GM21576 (cell line): ENCODE measurements around the gene TMEM154.

Source experiments
- ATAC-seq: cut with Tn5 transposase; IDR thresholded peaks from one replicate; pipeline ENCODE4 v1.9.1; 2021; ENCODE audit warnings: mild to moderate bottlenecking, moderate library complexity; ENCODE audit not compliant: unreplicated experiment

The TMEM154 gene, protein sequence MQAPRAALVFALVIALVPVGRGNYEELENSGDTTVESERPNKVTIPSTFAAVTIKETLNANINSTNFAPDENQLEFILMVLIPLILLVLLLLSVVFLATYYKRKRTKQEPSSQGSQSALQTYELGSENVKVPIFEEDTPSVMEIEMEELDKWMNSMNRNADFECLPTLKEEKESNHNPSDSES

GRCh38 chr4:152679414-152680281 is at the start of gene TMEM154:
TSS of gene TMEM154 (minus strand) at chr4:152679997. CDS start at chr4:152679933, 64 bp downstream.
- ATAC-seq: peak; percentile 60

- no peak for ATAC-seq
Measured at GRCh38 chr4:152729466-152729865, 49.7 kb upstream of the TMEM154 start.

GRCh38 chr4:152728343-152728742 is 48.5 kb upstream of the TMEM154 start:
- ATAC-seq: no peak

GRCh38 chr4:152727784-152728183 is 48.0 kb upstream of the TMEM154 start:
- ATAC-seq: no peak

DNA sequence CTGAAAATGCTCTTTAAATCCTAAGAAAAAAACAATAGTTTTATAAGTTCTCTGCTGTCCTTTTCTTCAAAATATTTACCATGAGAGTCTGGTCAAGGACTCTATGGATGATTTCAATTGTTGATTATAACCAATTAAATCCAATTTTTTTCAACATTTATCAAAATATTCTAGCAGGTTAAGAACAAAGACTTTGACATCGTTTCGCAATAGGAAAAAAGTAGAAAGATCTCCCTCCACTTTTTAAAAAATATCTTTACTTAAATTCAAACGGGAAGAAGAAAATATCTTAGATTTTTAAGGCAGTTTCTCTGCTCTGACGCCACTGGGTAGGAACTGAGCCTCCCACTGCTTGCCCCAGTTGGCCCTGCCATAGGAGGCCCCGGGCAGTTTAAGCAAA is 44.7 kb upstream of the TMEM154 start:
- no peak for ATAC-seq

DNA sequence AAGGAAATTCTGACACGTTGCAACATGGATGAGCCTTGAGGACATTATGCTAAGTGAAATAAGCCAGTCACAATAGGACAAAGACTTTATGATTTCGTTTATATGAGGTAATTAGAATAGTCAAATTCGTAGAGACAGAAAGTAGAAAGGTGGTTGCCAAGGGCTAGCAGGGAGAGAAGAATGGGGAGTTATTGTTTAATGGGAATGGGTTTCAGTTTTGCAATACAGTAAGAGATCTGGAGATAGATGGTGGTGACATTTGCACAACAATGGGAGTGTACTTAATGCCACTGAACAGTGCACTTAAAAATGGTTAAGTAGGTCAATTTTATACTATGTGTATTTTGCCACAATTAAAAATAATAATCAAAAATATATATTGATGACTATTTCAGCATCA is 43.4 kb upstream of the TMEM154 start:
- ATAC-seq: no peak

DNA sequence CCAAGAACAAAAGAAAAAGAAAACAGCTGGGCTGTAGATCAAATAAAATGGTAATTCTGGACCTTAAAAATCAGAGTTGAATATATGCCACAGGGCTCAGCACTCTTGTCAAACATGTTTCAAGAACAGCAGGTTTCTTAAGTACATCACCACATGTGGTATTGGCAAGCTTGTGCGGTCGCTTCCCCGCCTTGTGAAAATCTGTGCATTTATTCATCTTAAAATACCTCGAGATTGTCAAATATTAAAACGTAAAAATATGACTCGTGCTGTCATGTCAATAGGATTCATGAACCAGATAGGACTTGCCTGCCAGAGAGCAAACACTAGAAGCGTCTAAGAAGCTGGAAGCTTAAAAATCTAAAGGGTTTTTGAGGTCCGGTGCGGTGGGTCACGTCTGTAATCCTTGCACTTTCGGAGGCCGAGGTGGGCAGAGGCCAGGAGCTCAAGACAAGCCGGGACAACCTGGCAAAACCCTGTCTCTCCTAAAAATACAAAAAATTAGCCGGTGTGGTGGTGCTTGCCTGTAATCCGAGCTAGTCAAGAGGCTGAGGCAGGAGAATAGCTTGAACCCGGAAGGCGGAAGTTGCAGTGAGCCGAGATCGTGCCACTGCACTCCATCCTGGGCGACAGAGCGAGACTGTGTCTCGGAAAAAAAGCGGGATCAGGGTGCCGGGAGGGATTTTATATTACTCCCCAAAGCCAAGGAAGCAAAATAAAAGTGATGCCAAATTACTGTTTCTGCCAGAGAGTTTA is 40.2 kb upstream of the TMEM154 start:
- no peak for ATAC-seq

DNA sequence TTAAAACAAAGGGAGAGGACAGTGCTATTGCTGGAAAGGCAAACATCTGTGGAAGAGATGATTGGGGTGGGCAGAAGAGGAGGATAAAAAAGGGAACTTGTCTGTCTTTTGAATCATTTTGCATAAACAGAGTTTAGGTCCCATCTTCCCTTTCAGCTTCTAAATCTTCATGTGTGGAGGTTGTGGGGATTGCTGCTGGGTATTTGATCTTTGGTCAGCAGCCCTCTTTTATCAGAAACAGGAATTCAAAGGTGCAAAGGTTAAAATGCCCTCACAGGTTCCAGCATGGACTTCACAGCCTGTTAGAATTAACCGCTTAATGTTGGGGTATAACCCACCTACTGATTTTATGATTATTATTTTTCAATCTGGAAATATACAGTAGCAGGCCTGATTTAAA is 39.5 kb upstream of the TMEM154 start:
- ATAC-seq: no peak

GRCh38 chr4:152715076-152715475 is 35.3 kb upstream of the TMEM154 start:
- ATAC-seq: no peak

- no peak for ATAC-seq
Measured at GRCh38 chr4:152713951-152714705, 34.3 kb upstream of the TMEM154 start.

- ATAC-seq: peak; percentile 61
Measured at GRCh38 chr4:152709675-152710438, 30.1 kb upstream of the TMEM154 start.

DNA sequence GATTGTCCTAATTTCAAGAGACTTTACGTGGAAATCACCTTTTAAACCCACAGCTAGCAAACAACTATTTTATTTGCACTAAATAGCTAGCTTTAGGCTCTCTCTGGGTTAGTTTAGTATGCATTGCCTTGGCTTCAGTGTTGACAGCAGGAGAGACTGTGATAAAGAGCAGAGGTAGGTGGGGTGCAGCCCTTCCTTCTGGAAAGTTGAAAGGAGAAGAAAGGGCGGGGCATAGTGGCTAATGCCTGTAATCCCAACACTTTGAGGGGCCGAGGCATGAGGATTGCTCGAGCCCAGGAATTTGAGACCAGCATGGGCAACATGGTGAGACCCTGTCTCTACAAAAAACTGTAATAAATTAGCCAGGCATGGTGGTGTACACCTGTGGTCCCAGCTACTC is 29.0 kb upstream of the TMEM154 start:
- ATAC-seq: no peak

DNA sequence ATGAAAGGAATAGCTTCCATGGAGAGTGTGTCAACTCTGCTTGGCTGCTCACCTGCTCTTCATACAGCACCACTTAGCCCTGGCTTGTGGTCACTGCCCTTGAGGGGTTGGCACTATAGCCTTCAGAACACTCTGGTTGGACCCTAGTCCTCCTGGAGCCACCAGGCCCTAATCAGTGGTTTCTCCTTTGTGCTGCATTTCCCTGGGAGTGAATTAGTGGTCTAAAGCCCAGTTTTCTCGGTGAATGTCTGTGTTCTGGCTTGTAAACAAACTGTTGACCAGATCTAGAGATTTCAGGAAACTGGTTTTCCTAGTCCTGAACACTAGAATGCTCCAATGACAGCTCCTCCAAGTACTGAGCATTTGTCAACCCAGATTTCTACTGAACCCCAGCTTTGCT is 28.6 kb upstream of the TMEM154 start:
- ATAC-seq: no peak

- ATAC-seq: no peak
Measured at GRCh38 chr4:152707632-152708031, 27.8 kb upstream of the TMEM154 start.

DNA sequence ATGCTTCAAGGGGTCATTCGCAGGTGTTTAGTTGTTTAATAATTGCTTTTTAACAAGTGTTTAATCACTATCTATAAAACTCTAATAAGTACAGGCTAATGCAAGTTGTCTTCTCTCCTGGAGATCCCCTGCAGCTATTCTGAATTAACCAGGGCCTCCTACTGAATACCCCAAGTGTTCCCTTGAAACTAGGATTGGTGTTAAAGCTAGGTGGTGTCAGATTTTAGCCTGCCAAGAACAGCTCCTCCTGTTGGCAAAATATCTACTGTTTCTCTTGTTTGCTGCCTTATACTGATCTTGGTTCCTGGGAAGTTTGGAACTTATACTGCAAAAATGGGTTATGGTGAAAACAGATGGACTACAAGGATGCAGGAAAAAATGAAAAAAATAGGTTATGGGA is 26.1 kb upstream of the TMEM154 start:
- ATAC-seq: no peak

DNA sequence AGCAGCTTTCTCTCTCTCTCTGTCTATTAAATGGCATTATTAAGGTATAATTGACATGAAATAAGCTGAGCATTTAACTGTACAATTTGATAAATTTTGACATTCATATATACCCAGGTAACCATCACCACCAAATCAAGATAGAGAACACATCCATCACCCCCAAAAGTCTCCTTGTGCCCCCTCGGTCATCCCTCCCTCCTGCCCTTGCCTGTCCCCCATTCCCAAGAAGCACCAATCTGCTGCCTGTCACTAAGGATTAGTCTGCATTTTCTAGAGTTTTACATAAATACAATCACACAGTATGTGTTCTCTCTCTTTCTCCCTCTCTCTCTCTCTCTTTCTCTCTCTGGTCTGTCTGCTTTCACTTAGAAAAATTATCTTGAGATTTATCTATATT is 25.0 kb upstream of the TMEM154 start:
- no peak for ATAC-seq

GRCh38 chr4:152700151-152700550 is 20.4 kb upstream of the TMEM154 start:
- ATAC-seq: no peak

DNA sequence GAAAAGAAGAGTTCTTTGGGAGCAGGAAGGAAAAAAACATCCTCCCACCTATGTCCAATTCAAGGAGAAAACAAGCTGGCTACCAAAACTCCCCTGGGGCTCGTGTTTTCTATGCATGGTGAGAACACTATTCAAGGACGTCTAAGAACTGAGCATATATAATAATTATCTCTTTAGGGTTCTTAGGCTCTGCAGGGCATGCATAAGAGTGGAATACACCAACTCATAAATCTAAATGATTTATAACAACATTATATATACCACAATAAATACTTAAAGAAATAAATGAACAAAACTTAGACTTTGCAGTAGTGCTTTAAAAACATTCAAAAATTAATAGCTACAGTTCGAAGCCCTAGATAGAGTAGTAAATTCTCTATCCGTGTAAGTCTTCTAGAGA is 19.5 kb upstream of the TMEM154 start:
- ATAC-seq: no peak

GRCh38 chr4:152698089-152698499 is 18.3 kb upstream of the TMEM154 start:
- ATAC-seq: no peak
